ENCODE measurements around the gene OR10K1. TPM values are rescaled to one million over a fixed set of nuclear protein-coding genes. Genes with fewer than 3 reads are reported as not detected.

OR10K1 gene
- total RNA-seq, 6 donors from 2014 or later, result not detected

GRCh38 chr1:158516966-158517365 is 55.3 kb downstream of the OR10K1 start:
- ATAC-seq (ENCODE audit: low FRiP score in 2 of 2), result no peak
- TF ChIP-seq POLR2AphosphoS5 (IDR thresholded peaks at IDR 0.05) (no peak), POLR2A (IDR thresholded peaks at IDR 0.05) (no peak), CTCF (IDR thresholded peaks at IDR 0.05) (no peak), EP300 (IDR thresholded peaks at IDR 0.05) (no peak)
- no peak for DNase-seq

More at GRCh38 chr1:158516966-158517365, 55.3 kb downstream of the OR10K1 start:
- H3K9me3 ChIP-seq, result no peaks in the 10 kb centered on the region
- H3K36me3 ChIP-seq, result no peaks in the 10 kb centered on the region
- H3K4me1 ChIP-seq, result no peaks in the 10 kb centered on the region
- H3K27me3 ChIP-seq, result no peaks in the 10 kb centered on the region
- H3K27ac ChIP-seq, result no peak overlapping the region
- no peak overlapping the region for H3K4me3 ChIP-seq

Other genes starting within 250 kb of the OR10K1 start
- under 1 TPM in 2 of 6 donors, not detected in 4; 0.51 to 0.72 TPM for gene CD1A, start 207.4 kb upstream of the OR10K1 start, total RNA-seq
- 1 to 10 TPM in 2 of 6 donors, under 1 TPM in 1, not detected in 3; 0.46 to 6.8 (median 3.3) TPM for gene CD1C, start 171.9 kb upstream of the OR10K1 start, total RNA-seq
- gene CD1B, start 130.3 kb upstream of the OR10K1 start, total RNA-seq, result under 1 TPM in 2 of 6 donors, not detected in 4; 0.17 to 0.26 TPM
- 1 to 10 TPM in 2 of 6 donors, not detected in 4; 2.1 to 4.0 TPM for gene CD1E, start 107.9 kb upstream of the OR10K1 start, total RNA-seq
- gene OR10T2, start 62.4 kb upstream of the OR10K1 start, total RNA-seq, result not detected
- not detected for gene OR10K2, start 35.6 kb upstream of the OR10K1 start, total RNA-seq
- gene OR10R2, start 10.4 kb downstream of the OR10K1 start, total RNA-seq, result not detected
- not detected for gene OR6Y1, start 92.6 kb downstream of the OR10K1 start, total RNA-seq
- gene OR6P1, start 108.7 kb downstream of the OR10K1 start, total RNA-seq, result not detected
- not detected for gene OR10X1, start 118.1 kb downstream of the OR10K1 start, total RNA-seq
- not detected for gene OR10Z1, start 143.4 kb downstream of the OR10K1 start, total RNA-seq
- gene SPTA1, start 224.9 kb downstream of the OR10K1 start, total RNA-seq, result under 1 TPM in 5 of 6 donors, not detected in 1; 0.20 to 0.57 (median 0.30) TPM
- not detected for gene OR6K2, start 238.8 kb downstream of the OR10K1 start, total RNA-seq

All from upper lobe of left lung (tissue), 6 donors.